ENCODE measurements around the gene FOXL3.

DNA sequence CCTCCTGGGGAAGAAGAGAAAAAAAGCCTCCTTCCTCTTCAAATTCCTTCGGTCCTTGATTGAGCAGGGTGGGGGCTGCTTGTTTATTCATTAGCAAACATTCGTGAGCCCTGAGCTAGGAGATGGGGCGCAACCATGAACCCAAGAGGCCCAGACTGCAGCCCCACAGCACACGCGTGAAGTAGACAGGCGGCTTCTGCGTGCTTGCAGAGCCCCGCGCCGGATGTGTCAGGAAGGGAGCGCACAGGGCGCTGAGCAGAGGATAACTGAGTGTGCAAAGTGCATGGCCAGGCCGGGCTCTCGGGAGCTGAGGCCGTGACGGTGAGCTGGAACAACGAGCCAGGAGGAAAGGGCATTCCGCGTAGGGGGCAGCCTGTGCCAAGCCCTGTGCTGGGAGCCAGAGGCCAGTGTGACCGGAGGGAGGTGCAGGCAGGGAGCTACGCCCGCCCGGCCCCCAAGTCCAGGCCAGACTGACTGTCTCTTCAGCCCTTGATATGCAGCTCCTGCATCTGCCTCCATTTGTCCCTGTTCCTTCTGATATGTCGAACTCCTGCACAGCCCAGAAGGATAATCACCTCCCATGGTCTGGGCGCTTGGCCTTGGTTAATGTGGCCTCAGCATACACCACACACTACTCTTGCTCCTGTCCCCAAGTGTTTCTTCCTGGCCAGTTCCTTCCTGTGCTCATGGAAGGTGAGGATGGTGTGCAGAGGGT is 4.6 kb downstream of the FOXL3 start:
- TF ChIP-seq, protein P1, sequence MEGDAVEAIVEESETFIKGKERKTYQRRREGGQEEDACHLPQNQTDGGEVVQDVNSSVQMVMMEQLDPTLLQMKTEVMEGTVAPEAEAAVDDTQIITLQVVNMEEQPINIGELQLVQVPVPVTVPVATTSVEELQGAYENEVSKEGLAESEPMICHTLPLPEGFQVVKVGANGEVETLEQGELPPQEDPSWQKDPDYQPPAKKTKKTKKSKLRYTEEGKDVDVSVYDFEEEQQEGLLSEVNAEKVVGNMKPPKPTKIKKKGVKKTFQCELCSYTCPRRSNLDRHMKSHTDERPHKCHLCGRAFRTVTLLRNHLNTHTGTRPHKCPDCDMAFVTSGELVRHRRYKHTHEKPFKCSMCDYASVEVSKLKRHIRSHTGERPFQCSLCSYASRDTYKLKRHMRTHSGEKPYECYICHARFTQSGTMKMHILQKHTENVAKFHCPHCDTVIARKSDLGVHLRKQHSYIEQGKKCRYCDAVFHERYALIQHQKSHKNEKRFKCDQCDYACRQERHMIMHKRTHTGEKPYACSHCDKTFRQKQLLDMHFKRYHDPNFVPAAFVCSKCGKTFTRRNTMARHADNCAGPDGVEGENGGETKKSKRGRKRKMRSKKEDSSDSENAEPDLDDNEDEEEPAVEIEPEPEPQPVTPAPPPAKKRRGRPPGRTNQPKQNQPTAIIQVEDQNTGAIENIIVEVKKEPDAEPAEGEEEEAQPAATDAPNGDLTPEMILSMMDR (conservative IDR thresholded peaks at IDR 0.05 in 1 of 2, IDR thresholded peaks at IDR 0.05 in 1 of 2; ENCODE audit: extremely low read depth in 1 of 2, insufficient read depth in 1 of 2, low read depth in 1 of 2, low read length in 2 of 2) = no peak
- no peak for TF ChIP-seq EZH2 (IDR thresholded peaks at IDR 0.05; ENCODE audit: borderline replicate concordance, low read length)

Data from mammary epithelial cell (primary cell).